Glutamatergic neuron (in vitro differentiated cells): ENCODE results near the gene CCDC178. TPM values are rescaled to one million over a fixed set of nuclear protein-coding genes. Genes with fewer than 3 reads are reported as not detected.
"Not testable (repeated sequence)": the region's sequence is repeated elsewhere in the genome, so short reads cannot be mapped to it uniquely, and the experiment has no call there.

Experiments used
- DNase-seq: peaks from one replicate; pipeline ENCODE4 v3.0.0; 2022
- H3K27ac Mint-ChIP-seq: one replicate; pipeline ENCODE4 v1.8.0; 2020; ENCODE audit warnings: mild to moderate bottlenecking, mixed read lengths, inconsistent platforms; ENCODE audit not compliant: unreplicated experiment
- H3K27me3 Mint-ChIP-seq: one replicate; pipeline ENCODE4 v1.8.0; 2020; ENCODE audit warnings: mild to moderate bottlenecking, moderate library complexity, mixed read lengths, inconsistent platforms; ENCODE audit not compliant: unreplicated experiment
- H3K36me3 Mint-ChIP-seq: one replicate; pipeline ENCODE4 v1.8.0; 2020; ENCODE audit warnings: mild to moderate bottlenecking, mixed read lengths, inconsistent platforms; ENCODE audit not compliant: unreplicated experiment
- H3K4me1 Mint-ChIP-seq: one replicate; pipeline ENCODE4 v1.8.0; 2020; ENCODE audit warnings: mild to moderate bottlenecking, low read depth, mixed read lengths, inconsistent platforms; ENCODE audit not compliant: unreplicated experiment
- H3K4me3 Mint-ChIP-seq: one replicate; pipeline ENCODE4 v1.8.0; 2020; ENCODE audit warnings: mild to moderate bottlenecking, mixed read lengths, inconsistent platforms; ENCODE audit not compliant: unreplicated experiment
- H3K9me3 Mint-ChIP-seq: one replicate; pipeline ENCODE4 v1.8.0; 2020; ENCODE audit warnings: mild to moderate bottlenecking, moderate library complexity, mixed read lengths, inconsistent platforms; ENCODE audit not compliant: unreplicated experiment
- CTCF ChIP-seq: fragments of 200-600 bp; sonication (generic); IDR thresholded peaks from one replicate; pipeline ENCODE4 v1.5.0; 2021; ENCODE audit not compliant: partially characterized antibody, unreplicated experiment
- total RNA-seq: library from RNA; stranded (reverse); fragmentation: NEBNext Ultra II Directional; extraction: Animal tissue kit (Norgen Biotek cat#: 25700); gene quantifications from one replicate; pipeline ENCODE4 v1.2.1, GENCODE V29; 2021; ENCODE audit not compliant: unreplicated experiment

CCDC178 gene
- total RNA-seq, 1 donor from 2014 or later, result not detected

- H3K4me1 Mint-ChIP-seq, result no peaks in the 10 kb centered on the region
- H3K4me3 Mint-ChIP-seq, result no peak overlapping the region
- H3K36me3 Mint-ChIP-seq, result no peaks in the 10 kb centered on the region
- peak; percentile 82 for TF ChIP-seq CTCF
- no peak overlapping the region for H3K27ac Mint-ChIP-seq
- no peak for DNase-seq
- H3K27me3 Mint-ChIP-seq, result no peaks in the 10 kb centered on the region
- no peaks in the 10 kb centered on the region for H3K9me3 Mint-ChIP-seq
These were observed 36.2 kb downstream of the CCDC178 start for GRCh38 chr18:33404244-33404873.

- H3K4me3 Mint-ChIP-seq, H3K27me3 Mint-ChIP-seq, DNase-seq, H3K36me3 Mint-ChIP-seq, H3K9me3 Mint-ChIP-seq, H3K27ac Mint-ChIP-seq, H3K4me1 Mint-ChIP-seq: not testable (repeated sequence)
These were observed 41.6 kb downstream of the CCDC178 start for GRCh38 chr18:33398939-33399338.

GRCh38 chr18:33375829-33376228 lies 64.7 kb downstream of the CCDC178 start:
- H3K9me3 Mint-ChIP-seq, result no peaks in the 10 kb centered on the region
- H3K36me3 Mint-ChIP-seq, result no peaks in the 10 kb centered on the region
- TF ChIP-seq CTCF, result no peak
- no peak overlapping the region for H3K27ac Mint-ChIP-seq
- no peaks in the 10 kb centered on the region for H3K4me1 Mint-ChIP-seq
- no peak overlapping the region for H3K4me3 Mint-ChIP-seq
- no peak for DNase-seq
- no peaks in the 10 kb centered on the region for H3K27me3 Mint-ChIP-seq

GRCh38 chr18:33372442-33372841 lies 68.1 kb downstream of the CCDC178 start:
- no peak for TF ChIP-seq CTCF
- no peak overlapping the region for H3K27ac Mint-ChIP-seq
- H3K27me3 Mint-ChIP-seq, result no peaks in the 10 kb centered on the region
- H3K9me3 Mint-ChIP-seq, result no peaks in the 10 kb centered on the region
- H3K36me3 Mint-ChIP-seq, result no peaks in the 10 kb centered on the region
- H3K4me1 Mint-ChIP-seq, result no peaks in the 10 kb centered on the region
- DNase-seq, result no peak
- no peak overlapping the region for H3K4me3 Mint-ChIP-seq

- no peaks in the 10 kb centered on the region for H3K9me3 Mint-ChIP-seq
- no peak for DNase-seq
- H3K4me1 Mint-ChIP-seq, result no peaks in the 10 kb centered on the region
- H3K4me3 Mint-ChIP-seq, result no peak overlapping the region
- TF ChIP-seq CTCF, result no peak
- H3K27me3 Mint-ChIP-seq, result no peaks in the 10 kb centered on the region
- H3K27ac Mint-ChIP-seq, result no peak overlapping the region
- no peaks in the 10 kb centered on the region for H3K36me3 Mint-ChIP-seq
These were observed 70.6 kb downstream of the CCDC178 start for GRCh38 chr18:33369711-33370449.
